Measurements from ENCODE around the gene SLC2A4.
"Not testable (repeated sequence)": the region's sequence is repeated elsewhere in the genome, so short reads cannot be mapped to it uniquely, and the experiment has no call there.

SLC2A4 gene

GRCh38 chr17:7327056-7327455 is 45.5 kb downstream of the SLC2A4 start:
- no peak for DNase-seq

DNA sequence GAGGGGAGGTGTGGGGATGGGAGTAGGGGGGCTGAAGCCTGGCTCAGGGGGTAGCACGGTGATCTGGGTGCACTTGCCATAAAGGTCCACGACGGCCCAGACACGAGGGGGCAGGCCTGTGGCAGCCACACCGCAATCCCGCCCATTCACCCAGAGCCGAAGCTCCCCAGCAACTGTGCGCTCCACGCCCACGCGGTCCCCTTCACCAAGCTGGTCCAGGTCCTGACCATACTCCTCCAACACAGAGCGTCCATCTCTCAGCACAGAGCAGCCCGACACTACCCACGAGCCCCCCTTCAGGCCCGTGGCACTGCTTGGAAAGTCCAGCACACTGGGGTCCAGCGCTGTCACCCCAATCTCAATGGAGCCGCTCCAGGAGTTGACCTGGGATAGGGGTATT is 46.0 kb downstream of the SLC2A4 start:
- DNase-seq, result no peak

DNA sequence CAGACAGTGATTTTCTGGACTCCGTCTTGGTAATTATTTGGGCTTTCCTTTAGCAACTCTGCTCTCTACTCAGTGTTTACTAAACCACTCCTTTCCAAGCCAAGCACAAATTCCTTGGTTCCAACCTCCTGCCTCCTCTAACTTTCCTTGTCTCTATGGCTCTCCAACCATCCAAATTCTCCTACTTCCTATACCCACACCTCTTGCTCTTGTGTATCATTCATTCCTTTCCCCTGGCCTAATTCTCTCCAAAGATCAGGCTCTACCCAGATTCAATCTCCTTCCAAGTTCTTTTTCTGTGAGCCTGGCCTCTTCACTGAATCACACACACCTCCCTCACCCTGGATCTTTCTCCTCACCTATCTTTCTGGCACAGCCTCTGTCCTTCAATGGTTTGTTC is 46.5 kb downstream of the SLC2A4 start:
- DNase-seq, result no peak

- peak; percentile 21 for DNase-seq
Observed at GRCh38 chr17:7328840-7329373, 47.4 kb downstream of the SLC2A4 start, which contains the start of gene NEURL4. TSS of gene NEURL4 (minus strand) at chr17:7329335. CDS start at chr17:7329312, 23 bp downstream.

DNA sequence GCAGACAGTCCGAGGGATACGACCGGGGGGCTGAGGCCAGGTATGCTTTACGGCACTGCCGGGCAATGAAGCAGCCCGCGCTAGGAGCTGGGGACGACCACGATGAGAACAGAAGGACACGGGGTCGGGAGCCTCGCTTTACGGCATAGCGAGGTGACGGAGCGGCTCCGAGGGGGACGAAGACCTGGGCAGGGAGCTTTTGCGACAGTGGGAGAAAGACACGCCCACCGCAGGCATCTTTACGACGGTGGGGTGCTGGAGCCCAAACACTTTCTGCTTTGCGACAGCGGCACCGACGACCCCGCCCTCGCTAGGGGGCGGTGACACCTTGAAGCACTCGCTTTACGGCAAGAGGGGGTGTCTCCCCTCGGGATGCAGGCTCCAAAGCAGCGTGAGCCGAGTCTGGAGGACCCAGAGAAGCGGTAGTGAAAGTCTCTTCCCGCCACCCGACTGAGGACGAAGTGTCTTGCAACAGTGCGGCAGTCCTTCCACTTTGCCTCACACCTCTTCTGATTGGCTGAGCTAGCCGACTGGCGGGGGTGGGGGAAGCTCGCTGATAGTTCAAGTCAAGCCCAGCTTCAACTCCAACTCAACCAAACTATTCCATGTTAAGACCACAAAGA is 48.0 kb downstream of the SLC2A4 start:
- DNase-seq, result peak; percentile 100

DNA sequence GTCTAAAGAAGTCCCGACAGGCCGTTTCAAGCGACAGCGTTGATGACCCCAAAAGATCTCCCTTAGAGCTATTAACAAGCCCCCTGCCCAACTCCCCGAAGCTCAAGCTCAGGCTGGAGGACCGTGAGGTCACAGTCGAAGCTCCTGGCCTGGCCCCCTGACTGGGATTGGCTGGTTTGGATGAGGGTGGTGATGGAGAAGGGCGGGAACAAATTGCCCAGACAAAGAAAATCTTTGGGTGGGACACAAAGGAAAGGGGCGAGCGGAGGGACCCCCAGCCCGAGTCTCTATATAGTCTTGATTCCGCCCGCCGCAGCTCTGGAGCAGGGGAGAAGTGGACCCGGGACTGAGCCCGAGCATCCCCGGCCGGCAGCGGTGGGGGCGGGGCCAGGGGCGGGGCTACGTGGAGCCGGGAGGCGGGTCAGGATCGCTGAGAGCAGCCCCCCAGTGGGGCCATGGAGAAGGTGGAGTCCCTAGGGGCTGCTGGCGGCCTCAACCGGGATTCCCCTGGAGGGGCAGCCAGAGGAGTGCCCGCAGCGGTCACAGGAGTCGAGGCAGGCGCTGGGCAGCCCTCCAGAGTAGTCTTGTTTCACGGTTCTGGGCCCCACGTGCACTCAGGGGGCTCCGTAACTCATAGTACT is 48.6 kb downstream of the SLC2A4 start:
- DNase-seq, result peak; percentile 80

DNA sequence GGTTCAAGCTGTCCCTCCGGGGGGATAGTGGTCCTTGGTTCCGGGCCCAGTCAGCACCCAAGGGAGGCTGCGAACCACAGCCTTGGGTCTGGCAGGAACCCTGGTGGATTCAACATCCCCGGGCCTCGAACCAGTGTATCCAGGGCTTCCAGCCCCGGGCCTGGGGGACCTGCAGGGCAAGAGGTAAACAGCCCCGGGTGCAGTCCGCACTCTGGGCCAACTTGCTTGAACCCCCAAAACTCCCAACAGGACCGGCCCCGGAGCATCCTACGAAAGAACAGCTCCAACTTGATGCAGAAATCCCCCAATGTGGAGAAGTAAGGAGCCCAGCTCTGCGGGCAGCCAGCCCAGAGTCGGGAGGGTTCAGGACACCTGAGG is 49.1 kb downstream of the SLC2A4 start:
- no peak for DNase-seq

DNA sequence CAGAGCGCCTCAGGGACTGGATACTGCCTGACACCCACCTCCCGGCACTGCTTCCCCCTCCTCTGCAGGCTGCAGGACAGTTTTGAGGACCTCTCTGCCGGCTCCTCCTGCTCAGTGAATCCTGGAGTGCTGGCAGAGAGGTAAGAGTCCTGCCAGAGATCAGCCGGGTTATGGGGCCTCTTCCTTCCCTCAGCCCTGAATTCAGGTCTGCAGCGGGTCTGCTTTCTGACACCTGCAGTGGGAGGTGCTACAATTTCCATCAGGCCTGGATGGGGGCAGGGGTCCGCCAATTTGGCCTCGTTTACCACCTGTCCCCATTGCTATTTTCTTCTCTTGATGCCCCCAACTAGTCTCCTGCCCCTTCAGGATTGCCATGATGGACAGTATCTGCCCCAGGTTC is 50.6 kb downstream of the SLC2A4 start:
- DNase-seq, result no peak

DNA sequence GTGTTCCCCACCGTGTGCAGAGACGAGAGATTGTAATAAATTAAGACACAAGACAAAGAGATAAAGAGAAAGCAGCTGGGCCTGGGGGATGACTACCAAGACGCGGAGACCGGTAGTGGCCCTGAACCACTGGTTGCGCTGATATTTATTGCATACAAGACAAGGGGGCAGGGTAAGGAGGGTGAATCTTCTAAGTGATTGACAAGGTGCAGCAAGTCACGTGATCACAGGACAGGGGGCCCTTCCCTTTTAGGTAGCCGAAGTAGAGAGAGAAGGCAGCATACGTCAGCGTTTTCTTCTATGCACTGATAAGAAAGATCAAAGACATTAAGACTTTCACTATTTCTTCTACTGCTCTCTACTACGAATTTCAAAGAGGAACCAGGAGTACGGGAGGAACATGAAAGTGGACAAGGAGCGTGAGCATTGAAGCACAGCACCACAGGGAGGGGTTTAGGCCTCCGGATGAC is 51.1 kb downstream of the SLC2A4 start:
- DNase-seq, result not testable (repeated sequence)

- DNase-seq, result no peak
Observed at GRCh38 chr17:7334938-7335538, 53.5 kb downstream of the SLC2A4 start.

GRCh38 chr17:7335765-7336164 is 54.2 kb downstream of the SLC2A4 start:
- DNase-seq, result not testable (repeated sequence)

- DNase-seq, result peak; percentile 22
Observed at GRCh38 chr17:7336240-7337175, 55.0 kb downstream of the SLC2A4 start, which contains the start of gene ACAP1. TSS of gene ACAP1 (plus strand) at chr17:7336529. CDS start at chr17:7336735, 206 bp downstream.

DNA sequence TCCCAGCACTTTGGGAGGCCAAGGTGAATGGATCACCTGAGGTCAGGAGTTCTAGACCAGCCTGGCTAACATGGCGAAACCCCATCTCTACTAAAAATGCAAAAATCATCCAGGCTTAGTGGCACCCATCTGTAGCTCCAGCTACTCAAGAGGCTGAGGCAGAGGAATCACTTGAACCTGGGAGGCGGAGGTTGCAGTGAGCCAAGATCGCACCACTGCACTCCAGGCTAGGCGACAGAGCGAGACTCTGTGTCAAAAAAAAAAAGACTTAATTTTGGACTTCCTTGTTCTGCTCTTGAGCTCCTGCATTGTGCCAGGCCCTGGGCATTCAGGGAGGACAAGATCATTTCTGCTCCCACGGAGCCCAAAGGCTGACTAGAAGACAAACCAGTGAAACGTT is 56.1 kb downstream of the SLC2A4 start:
- not testable (repeated sequence) for DNase-seq
